GM11168 (cell line): Measurements from ENCODE around the gene SLC6A6.

Experiments
- in situ Hi-C: fragments of 300-500 bp; cut with MboI; formaldehyde crosslinking; loops from one replicate; pipeline ENCODE4 v1.12.0; 2022; ENCODE audit warnings: low sequenced_read_pairs; ENCODE audit not compliant: unreplicated experiment

SLC6A6 gene

GRCh38 chr3:14476583-14477265 is 74.3 kb downstream of the SLC6A6 start:
- in situ Hi-C loops, result no loop called here

- in situ Hi-C loops, result no loop called here
Measured at GRCh38 chr3:14477311-14477935, 75.0 kb downstream of the SLC6A6 start.

GRCh38 chr3:14478956-14479550 is 76.6 kb downstream of the SLC6A6 start:
- in situ Hi-C loops, result no loop called here

DNA sequence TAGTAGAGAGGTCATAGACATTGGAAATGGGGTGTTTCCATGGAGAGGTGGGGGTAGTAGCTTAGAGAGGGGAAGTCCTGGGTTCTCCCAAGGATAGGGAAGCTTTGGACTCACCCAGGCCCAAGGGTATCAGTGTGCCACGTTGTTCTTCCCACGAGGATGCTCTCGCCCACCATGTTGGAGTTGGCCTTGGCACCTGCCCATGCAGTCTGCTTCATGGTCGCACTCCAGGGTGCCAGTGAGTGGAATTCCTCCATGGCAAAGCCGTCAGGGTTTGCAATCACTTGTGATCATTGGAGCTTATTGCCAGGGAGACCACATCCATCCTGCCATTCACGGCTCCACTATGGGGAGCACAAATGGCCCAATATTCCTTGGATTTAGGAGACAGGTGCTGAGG is 77.2 kb downstream of the SLC6A6 start:
- in situ Hi-C loops, result no loop called here

- in situ Hi-C loops, result no loop called here
Measured at GRCh38 chr3:14480207-14481017, 78.0 kb downstream of the SLC6A6 start.

- in situ Hi-C loops, result no loop called here
Measured at GRCh38 chr3:14481018-14481645, 78.7 kb downstream of the SLC6A6 start.

GRCh38 chr3:14481646-14482036 is 79.2 kb downstream of the SLC6A6 start:
- in situ Hi-C loops, result no loop called here

DNA sequence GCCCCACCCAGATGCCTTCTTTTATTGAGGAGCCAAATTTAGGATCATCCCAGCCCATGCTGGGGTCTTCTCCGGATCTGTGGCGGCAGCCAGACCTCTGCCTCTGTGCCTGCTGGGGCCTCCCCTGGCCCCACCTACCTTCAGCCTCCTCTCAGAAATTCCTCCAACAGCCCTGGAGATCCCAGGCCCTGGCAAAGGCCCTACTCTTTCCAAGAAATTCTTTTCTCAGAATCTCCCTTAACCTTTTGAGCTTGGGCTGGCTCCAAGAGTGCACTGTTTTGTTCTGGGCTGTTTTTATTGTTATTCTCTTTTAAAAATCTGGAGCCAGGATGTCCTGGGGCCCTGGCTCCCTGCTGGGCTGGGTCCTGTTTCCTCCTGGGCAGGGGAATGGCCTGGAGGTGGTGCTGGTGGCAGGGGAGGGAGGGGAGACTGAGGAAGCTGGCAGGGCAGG is 79.9 kb downstream of the SLC6A6 start:
- in situ Hi-C loops, result no loop called here

DNA sequence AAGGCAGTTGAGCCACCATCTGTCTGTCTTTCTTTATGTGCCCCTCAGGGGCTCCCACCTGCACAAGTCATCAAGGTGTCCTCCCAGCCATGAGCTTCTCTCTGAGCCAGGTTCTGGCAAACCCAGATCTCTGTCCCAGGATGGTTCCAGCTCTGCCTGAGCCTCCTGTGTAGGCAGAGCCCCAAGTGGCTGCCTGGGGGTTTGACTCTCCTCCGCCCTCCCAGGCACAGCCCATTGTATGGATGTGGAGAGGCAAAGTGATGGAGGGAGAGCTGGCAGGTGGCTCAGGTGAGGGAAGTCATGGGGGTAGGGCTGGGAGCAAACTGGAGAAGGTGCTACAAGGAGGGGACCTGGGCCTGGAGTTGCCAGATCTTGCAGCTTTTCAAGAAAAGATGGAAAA is 80.9 kb downstream of the SLC6A6 start:
- in situ Hi-C loops, result no loop called here

GRCh38 chr3:14484741-14485140 is 82.3 kb downstream of the SLC6A6 start:
- in situ Hi-C loops, result no loop called here

- in situ Hi-C loops, result no loop called here
Measured at GRCh38 chr3:14485981-14486380, 83.6 kb downstream of the SLC6A6 start.

DNA sequence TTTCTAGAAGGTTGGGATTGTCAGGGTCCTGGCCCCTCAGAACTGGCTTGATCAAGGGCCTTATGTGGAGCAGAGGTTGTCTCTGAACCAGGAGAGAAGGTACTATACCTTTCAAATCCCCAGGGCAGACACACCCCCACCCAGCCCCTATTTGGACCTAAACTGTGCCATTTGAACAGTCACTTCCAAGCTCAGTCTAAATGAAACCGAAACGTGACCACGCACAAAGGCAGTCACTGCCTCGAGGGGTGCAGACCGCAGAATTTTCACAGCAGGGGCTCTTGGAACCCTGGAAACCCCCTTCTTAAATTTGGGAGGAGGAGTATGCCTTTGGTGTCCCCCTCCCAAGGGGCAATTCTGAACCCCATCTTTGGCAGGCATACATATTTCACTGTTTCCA is 84.1 kb downstream of the SLC6A6 start:
- in situ Hi-C loops, result no loop called here

DNA sequence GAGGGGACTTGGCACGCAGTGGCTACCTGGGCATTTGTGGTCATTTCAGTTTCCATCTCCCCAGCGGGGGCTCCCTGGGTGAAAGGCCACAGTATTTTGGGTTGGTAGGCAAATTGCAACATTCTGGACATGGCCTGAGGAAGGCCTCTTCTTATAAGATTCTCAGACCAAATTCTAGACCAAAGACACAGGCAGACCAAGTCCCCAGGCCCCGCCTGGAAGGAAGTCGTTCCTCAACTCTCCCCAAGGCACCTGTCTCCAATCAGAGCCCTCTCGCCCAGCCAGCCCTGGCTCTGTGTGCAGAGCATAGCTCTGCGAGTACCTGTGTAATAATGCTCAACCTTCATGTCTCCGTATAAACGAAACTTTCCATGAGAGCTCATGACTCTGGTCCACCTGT is 84.7 kb downstream of the SLC6A6 start:
- in situ Hi-C loops, result no loop called here

DNA sequence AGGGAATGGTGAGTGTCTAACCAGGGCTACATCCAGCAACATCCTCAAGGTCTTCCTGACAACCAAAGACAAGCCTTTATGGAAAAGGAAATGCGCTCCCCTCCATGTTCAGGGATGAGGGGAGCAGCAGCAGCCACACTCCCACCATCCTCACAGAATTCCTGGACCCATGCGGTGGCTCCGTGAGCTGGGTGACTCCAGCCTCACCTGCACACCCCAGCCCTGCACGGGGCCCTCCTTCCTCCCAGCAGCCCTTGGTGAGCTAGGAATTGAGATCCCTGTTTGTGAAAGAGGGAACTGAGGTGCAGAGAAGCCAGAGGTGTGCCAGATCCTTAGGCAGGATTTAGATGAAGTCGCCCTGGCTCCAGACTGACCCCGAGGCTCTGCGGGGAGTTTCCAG is 85.4 kb downstream of the SLC6A6 start:
- in situ Hi-C loops, result no loop called here

- in situ Hi-C loops, result no loop called here
Measured at GRCh38 chr3:14488286-14489041, 86.1 kb downstream of the SLC6A6 start.

GRCh38 chr3:14489641-14490040 is 87.2 kb downstream of the SLC6A6 start:
- in situ Hi-C loops, result no loop called here

GRCh38 chr3:14490255-14490654 is 87.8 kb downstream of the SLC6A6 start:
- in situ Hi-C loops, result no loop called here

GRCh38 chr3:14490831-14491230 is 88.4 kb downstream of the SLC6A6 start:
- in situ Hi-C loops, result no loop called here

- in situ Hi-C loops, result no loop called here
Measured at GRCh38 chr3:14491396-14492190, 89.2 kb downstream of the SLC6A6 start.
